ENCODE measurements around the gene BCKDK. TPM values are rescaled to one million over a fixed set of nuclear protein-coding genes. Genes with fewer than 3 reads are reported as not detected.

Gene BCKDK
- total and polyA plus RNA-seq, 2 donors (not counting 3 experiments of a cell fraction or from before 2014, with no cell fraction given): 57.8 to 78.3 TPM

DNA sequence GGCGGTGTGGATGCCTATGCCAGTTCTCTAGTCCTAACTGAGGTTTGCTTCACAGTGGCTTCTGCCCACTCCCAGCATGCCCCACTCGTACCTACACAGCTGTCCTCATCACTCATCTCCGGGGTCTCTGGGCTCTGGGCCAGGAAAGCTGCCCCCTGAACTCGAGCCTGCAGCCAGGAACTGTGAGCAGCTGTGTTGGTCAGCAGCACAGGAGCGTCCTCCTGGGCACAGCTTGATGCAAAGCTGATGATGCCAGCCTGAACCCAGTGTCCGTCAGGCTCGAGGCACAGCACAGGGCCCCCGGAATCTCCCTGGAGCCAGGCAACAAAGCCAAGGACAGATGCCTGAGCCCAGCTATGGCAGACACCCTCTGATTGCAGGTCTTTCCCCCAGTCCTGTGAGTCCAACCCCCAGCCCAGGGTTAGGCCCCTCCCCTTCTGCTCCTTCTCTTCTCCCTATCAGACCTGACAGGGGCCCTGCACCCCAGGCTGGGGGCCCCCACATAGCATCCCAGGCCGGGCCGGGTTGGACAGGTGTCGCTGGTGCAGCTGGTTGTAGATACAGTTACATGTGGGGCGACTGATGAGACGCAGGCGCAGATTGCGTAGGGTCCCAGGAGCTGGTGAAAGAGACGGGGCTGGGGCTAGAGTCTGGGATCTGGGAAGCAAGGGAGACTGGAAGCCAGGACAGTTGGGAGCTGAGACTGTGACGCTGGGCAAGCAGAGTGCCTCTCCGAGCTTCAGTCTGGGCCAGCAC is 22.1 kb upstream of the BCKDK start:
- no peak overlapping the region for H3K4me2 ChIP-seq (ENCODE audit: insufficient read depth, low read length)
- FAIRE-seq (no peak), DNase-seq (ENCODE audit: low read depth, low spot score) (no peak)
- no peaks in the 10 kb centered on the region for H3K27me3 ChIP-seq (ENCODE audit: control insufficient read depth in 2 of 2, insufficient read depth in 2 of 2, low read length in 2 of 2)
- no peaks in the 10 kb centered on the region for H3K79me2 ChIP-seq (ENCODE audit: control insufficient read depth, insufficient read depth, low read length)
- ChIA-PET CTCF (interaction anchor here (1.0 to 1.8 kb wide), 2 partner anchors 12 to 101 kb away, joined by 3 to 5 read pairs; partner anchors contain the start of genes HSD3B7, ZNF646 and ZNF668), POLR2A (interaction anchor here (0.6 kb wide), 1 partner anchor 126 kb away, joined by 7 read pairs; no protein-coding TSS in a partner anchor)
- no peak overlapping the region for H3K4me3 ChIP-seq (replicated peaks in 1 of 3; ENCODE audit: insufficient read depth in 1 of 3, low read depth in 1 of 3, low read length in 3 of 3)
- no peaks in the 10 kb centered on the region for H3K4me1 ChIP-seq (ENCODE audit: control insufficient read depth, extremely low read depth, insufficient read depth, low read length)
- intact Hi-C loops (cut with micrococcal nuclease): no loop called here
- TF ChIP-seq EZH2 (IDR thresholded peaks at IDR 0.05; ENCODE audit: borderline replicate concordance, low read depth, low read length, severe bottlenecking): no peak
- TF ChIP-seq, protein P1, sequence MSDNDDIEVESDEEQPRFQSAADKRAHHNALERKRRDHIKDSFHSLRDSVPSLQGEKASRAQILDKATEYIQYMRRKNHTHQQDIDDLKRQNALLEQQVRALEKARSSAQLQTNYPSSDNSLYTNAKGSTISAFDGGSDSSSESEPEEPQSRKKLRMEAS (IDR thresholded peaks at IDR 0.05; ENCODE audit: insufficient read depth, insufficient read length): no peak
- TF ChIP-seq MYC (IDR thresholded peaks at IDR 0.05; ENCODE audit: low read depth, low read length): no peak
- TF ChIP-seq POLR2AphosphoS5 (IDR thresholded peaks at IDR 0.05; ENCODE audit: insufficient read depth, low read depth, low read length): no peak
- no peak overlapping the region for H3K27ac ChIP-seq (ENCODE audit: insufficient read depth, low read depth, low read length)
- no peak overlapping the region for H2AFZ ChIP-seq (ENCODE audit: low read depth, low read length)
- no peaks in the 10 kb centered on the region for H4K20me1 ChIP-seq (replicated peaks; ENCODE audit: control insufficient read depth, extremely low read depth, insufficient read depth, low read length)
- BruUV-seq (replicated peaks): no TSS peak
- H3K36me3 ChIP-seq (ENCODE audit: control insufficient read depth in 2 of 2, extremely low read depth in 1 of 2, insufficient read depth in 2 of 2, low read length in 2 of 2): peaks cover 2 to 12% of the 10 kb centered on the region in 2 experiments
- no peak overlapping the region for H3K9ac ChIP-seq (replicated peaks; ENCODE audit: extremely low read depth, insufficient read depth, low read length)
- dilution Hi-C loops (cut with MboI; ENCODE audit: extremely low pct_ligation_motif_present, low sequenced_read_pairs): no loop called here
- H3K9me1 ChIP-seq (replicated peaks; ENCODE audit: control insufficient read depth, extremely low read depth, insufficient read depth, low read length): no peaks in the 10 kb centered on the region
- H3K9me3 ChIP-seq (replicated peaks; ENCODE audit: control insufficient read depth, insufficient read depth, low read length): no peaks in the 10 kb centered on the region

DNA sequence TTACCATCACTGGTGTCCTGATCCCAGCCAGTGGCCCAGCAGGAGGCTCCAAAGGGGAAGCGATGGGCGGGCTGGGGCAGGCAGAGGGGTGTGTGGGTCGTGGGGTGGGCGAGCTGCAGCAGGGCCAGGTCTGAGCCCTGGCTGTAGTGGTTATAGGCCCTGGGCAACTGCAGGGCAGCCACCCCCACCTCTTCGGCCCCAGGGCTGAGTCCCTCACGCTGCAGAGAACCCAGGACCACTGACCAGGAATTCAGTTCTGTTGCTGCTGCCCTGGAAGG is 21.6 kb upstream of the BCKDK start:
- Histone ChIP-seq H3K4me2 (ENCODE audit: insufficient read depth, low read length) (no peak overlapping the region), H3K4me3 (replicated peaks in 1 of 3; ENCODE audit: insufficient read depth in 1 of 3, low read depth in 1 of 3, low read length in 3 of 3) (no peak overlapping the region), H4K20me1 (replicated peaks; ENCODE audit: control insufficient read depth, extremely low read depth, insufficient read depth, low read length) (no peaks in the 10 kb centered on the region), H3K9ac (replicated peaks; ENCODE audit: extremely low read depth, insufficient read depth, low read length) (no peak overlapping the region), H3K9me3 (replicated peaks; ENCODE audit: control insufficient read depth, insufficient read depth, low read length) (no peaks in the 10 kb centered on the region), H3K4me1 (ENCODE audit: control insufficient read depth, extremely low read depth, insufficient read depth, low read length) (no peaks in the 10 kb centered on the region), H3K79me2 (ENCODE audit: control insufficient read depth, insufficient read depth, low read length) (no peaks in the 10 kb centered on the region), H3K27ac (ENCODE audit: insufficient read depth, low read depth, low read length) (no peak overlapping the region), H2AFZ (ENCODE audit: low read depth, low read length) (no peak overlapping the region), H3K9me1 (replicated peaks; ENCODE audit: control insufficient read depth, extremely low read depth, insufficient read depth, low read length) (no peaks in the 10 kb centered on the region), H3K36me3 (ENCODE audit: control insufficient read depth in 2 of 2, extremely low read depth in 1 of 2, insufficient read depth in 2 of 2, low read length in 2 of 2) (peaks cover 2 to 12% of the 10 kb centered on the region in 2 experiments), H3K27me3 (ENCODE audit: control insufficient read depth in 2 of 2, insufficient read depth in 2 of 2, low read length in 2 of 2) (no peaks in the 10 kb centered on the region)
- intact Hi-C loops (cut with micrococcal nuclease) (no loop called here), dilution Hi-C loops (cut with MboI; ENCODE audit: extremely low pct_ligation_motif_present, low sequenced_read_pairs) (no loop called here)
- no TSS peak for BruUV-seq (replicated peaks)
- ChIA-PET POLR2A (interaction anchor here (0.6 kb wide), 1 partner anchor 126 kb away, joined by 7 read pairs; no protein-coding TSS in a partner anchor), CTCF (interaction anchor here (1.8 kb wide), 1 partner anchor 102 kb away, joined by 5 read pairs; the partner anchor contains the start of gene HSD3B7)
- FAIRE-seq: no peak
- TF ChIP-seq MYC (IDR thresholded peaks at IDR 0.05; ENCODE audit: low read depth, low read length): no peak
- TF ChIP-seq GATA2 (IDR thresholded peaks at IDR 0.05; ENCODE audit: insufficient read depth, insufficient read length, low read depth, low read length): no peak
- TF ChIP-seq, protein P2, sequence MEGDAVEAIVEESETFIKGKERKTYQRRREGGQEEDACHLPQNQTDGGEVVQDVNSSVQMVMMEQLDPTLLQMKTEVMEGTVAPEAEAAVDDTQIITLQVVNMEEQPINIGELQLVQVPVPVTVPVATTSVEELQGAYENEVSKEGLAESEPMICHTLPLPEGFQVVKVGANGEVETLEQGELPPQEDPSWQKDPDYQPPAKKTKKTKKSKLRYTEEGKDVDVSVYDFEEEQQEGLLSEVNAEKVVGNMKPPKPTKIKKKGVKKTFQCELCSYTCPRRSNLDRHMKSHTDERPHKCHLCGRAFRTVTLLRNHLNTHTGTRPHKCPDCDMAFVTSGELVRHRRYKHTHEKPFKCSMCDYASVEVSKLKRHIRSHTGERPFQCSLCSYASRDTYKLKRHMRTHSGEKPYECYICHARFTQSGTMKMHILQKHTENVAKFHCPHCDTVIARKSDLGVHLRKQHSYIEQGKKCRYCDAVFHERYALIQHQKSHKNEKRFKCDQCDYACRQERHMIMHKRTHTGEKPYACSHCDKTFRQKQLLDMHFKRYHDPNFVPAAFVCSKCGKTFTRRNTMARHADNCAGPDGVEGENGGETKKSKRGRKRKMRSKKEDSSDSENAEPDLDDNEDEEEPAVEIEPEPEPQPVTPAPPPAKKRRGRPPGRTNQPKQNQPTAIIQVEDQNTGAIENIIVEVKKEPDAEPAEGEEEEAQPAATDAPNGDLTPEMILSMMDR (IDR thresholded peaks at IDR 0.05; ENCODE audit: extremely low read depth in 1 of 2, insufficient read depth in 1 of 2, low read depth in 1 of 2, low read length in 2 of 2): no peak
- TF ChIP-seq POLR2AphosphoS5 (IDR thresholded peaks at IDR 0.05; ENCODE audit: insufficient read depth, low read depth, low read length): no peak
- TF ChIP-seq POLR2A (IDR thresholded peaks at IDR 0.05; ENCODE audit: low read depth, low read length): no peak
- TF ChIP-seq JUN (IDR thresholded peaks at IDR 0.05; ENCODE audit: borderline replicate concordance, insufficient read depth, insufficient read length, low read depth): no peak
- no peak for TF ChIP-seq FOS (IDR thresholded peaks at IDR 0.05; ENCODE audit: borderline replicate concordance, insufficient read depth, low read length)
- TF ChIP-seq EZH2 (IDR thresholded peaks at IDR 0.05; ENCODE audit: borderline replicate concordance, low read depth, low read length, severe bottlenecking): no peak
- TF ChIP-seq, protein P1 (IDR thresholded peaks at IDR 0.05; ENCODE audit: insufficient read depth, insufficient read length): no peak
- no peak for DNase-seq (ENCODE audit: low read depth, low spot score)

Data from endothelial cell of umbilical vein (primary cell).